WERI-Rb-1 (cell line): Measurements from ENCODE around the gene PRUNE1.
A peak's percentile ranks its signal among the peaks of the same experiment; 100 is the strongest.

Source experiments
- DNase-seq: peaks from one replicate; pipeline ENCODE4 v3.0.0-alpha.2; 2020
- H3K27ac ChIP-seq: fragments of 250-450 bp; sonication (Bioruptor Pico); 2 replicates; pipeline ENCODE4 v1.5.1; 2020; ENCODE audit warnings: mild to moderate bottlenecking, moderate library complexity
- H3K27me3 ChIP-seq: fragments of 250-450 bp; sonication (Bioruptor Pico); 2 replicates; pipeline ENCODE4 v1.5.1; 2021; ENCODE audit warnings: mild to moderate bottlenecking, low read depth, moderate library complexity; ENCODE audit not compliant: insufficient read depth, severe bottlenecking
- H3K36me3 ChIP-seq: fragments of 250-450 bp; sonication (Bioruptor Pico); 2 replicates; pipeline ENCODE4 v1.5.1; 2020; ENCODE audit warnings: mild to moderate bottlenecking, moderate library complexity
- H3K4me3 ChIP-seq: 2 replicates; pipeline ENCODE4 v1.5.1; 2011; ENCODE audit warnings: low read depth, mild to moderate bottlenecking, control low read depth, low read length
- H3K9me3 ChIP-seq: fragments of 250-450 bp; sonication (Bioruptor Pico); 2 replicates; pipeline ENCODE4 v1.5.1; 2021; ENCODE audit warnings: mild to moderate bottlenecking, moderate library complexity; ENCODE audit not compliant: severe bottlenecking
- TF ChIP-seq, protein P1 (sequence below): IDR thresholded peaks from 2 replicates; pipeline ENCODE4 v1.5.1; 2011; ENCODE audit warnings: low read depth, mild to moderate bottlenecking, control low read depth, inconsistent platforms, low read length

The PRUNE1 gene

DNA sequence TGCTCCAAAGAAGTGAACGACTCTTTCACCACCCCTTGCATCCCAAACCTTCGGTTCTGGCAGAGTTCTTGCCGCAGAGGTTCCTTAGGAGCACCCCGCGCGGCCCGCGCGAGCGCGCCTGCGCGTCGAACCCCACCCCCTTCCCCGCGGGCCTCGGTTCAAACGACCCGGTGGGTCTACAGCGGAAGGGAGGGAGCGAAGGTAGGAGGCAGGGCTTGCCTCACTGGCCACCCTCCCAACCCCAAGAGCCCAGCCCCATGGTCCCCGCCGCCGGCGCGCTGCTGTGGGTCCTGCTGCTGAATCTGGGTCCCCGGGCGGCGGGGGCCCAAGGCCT lies 39.3 kb downstream of the PRUNE1 start, which contains the start of gene C1orf56:
Gene C1orf56 (plus strand): TSS at position 161 of the 334 bp plus-strand sequence. CDS start 97 bp downstream, at position 258.
- TF ChIP-seq, protein P1, sequence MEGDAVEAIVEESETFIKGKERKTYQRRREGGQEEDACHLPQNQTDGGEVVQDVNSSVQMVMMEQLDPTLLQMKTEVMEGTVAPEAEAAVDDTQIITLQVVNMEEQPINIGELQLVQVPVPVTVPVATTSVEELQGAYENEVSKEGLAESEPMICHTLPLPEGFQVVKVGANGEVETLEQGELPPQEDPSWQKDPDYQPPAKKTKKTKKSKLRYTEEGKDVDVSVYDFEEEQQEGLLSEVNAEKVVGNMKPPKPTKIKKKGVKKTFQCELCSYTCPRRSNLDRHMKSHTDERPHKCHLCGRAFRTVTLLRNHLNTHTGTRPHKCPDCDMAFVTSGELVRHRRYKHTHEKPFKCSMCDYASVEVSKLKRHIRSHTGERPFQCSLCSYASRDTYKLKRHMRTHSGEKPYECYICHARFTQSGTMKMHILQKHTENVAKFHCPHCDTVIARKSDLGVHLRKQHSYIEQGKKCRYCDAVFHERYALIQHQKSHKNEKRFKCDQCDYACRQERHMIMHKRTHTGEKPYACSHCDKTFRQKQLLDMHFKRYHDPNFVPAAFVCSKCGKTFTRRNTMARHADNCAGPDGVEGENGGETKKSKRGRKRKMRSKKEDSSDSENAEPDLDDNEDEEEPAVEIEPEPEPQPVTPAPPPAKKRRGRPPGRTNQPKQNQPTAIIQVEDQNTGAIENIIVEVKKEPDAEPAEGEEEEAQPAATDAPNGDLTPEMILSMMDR = no peak
- peak; percentile 97 for DNase-seq
- H3K27ac ChIP-seq = peak within 1 kb of the TSS; percentile 87

DNA sequence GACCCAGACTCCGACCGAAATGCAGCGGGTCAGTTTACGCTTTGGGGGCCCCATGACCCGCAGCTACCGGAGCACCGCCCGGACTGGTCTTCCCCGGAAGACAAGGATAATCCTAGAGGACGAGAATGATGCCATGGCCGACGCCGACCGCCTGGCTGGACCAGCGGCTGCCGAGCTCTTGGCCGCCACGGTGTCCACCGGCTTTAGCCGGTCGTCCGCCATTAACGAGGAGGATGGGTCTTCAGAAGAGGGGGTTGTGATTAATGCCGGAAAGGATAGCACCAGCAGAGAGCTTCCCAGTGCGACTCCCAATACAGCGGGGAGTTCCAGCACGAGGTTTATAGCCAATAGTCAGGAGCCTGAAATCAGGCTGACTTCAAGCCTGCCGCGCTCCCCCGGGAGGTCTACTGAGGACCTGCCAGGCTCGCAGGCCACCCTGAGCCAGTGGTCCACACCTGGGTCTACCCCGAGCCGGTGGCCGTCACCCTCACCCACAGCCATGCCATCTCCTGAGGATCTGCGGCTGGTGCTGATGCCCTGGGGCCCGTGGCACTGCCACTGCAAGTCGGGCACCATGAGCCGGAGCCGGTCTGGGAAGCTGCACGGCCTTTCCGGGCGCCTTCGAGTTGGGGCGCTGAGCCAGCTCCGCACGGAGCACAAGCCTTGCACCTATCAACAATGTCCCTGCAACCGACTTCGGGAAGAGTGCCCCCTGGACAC lies 39.8 kb downstream of the PRUNE1 start:
- Histone ChIP-seq H3K36me3 (peaks cover 30% of the 10 kb centered on the region), H3K27ac (peak overlapping the region; percentile 87), H3K9me3 (no peaks in the 10 kb centered on the region), H3K27me3 (no peaks in the 10 kb centered on the region), H3K4me3 (peak overlapping the region; percentile 52)
- DNase-seq = peak; percentile 95
- TF ChIP-seq, protein P1 = peak; percentile 98

More for the DNA sequence above, 39.3 kb downstream of the PRUNE1 start, which contains the start of gene C1orf56:
- H3K36me3 ChIP-seq = peaks cover 25% of the 10 kb centered on the region
- H3K27me3 ChIP-seq = no peaks in the 10 kb centered on the region
- H3K9me3 ChIP-seq = no peaks in the 10 kb centered on the region
- H3K4me3 ChIP-seq = peak within 1 kb of the TSS; percentile 52

DNA sequence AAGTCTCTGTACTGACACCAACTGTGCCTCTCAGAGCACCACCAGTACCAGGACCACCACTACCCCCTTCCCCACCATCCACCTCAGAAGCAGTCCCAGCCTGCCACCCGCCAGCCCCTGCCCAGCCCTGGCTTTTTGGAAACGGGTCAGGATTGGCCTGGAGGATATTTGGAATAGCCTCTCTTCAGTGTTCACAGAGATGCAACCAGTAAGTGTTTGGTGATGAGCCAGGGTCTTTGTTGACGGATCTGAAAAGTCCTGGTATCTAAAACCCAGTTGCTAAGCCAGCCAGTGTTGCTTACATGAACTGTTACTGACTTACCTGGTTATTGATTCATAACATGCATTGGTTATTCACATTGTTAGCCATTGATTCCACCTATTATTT lies 40.4 kb downstream of the PRUNE1 start:
- peak overlapping the region; percentile 52 for H3K4me3 ChIP-seq
- no peaks in the 10 kb centered on the region for H3K9me3 ChIP-seq
- TF ChIP-seq, protein P1 = no peak
- no peaks in the 10 kb centered on the region for H3K27me3 ChIP-seq
- no peak overlapping the region for H3K27ac ChIP-seq
- peaks cover 36% of the 10 kb centered on the region for H3K36me3 ChIP-seq
- no peak for DNase-seq

DNA sequence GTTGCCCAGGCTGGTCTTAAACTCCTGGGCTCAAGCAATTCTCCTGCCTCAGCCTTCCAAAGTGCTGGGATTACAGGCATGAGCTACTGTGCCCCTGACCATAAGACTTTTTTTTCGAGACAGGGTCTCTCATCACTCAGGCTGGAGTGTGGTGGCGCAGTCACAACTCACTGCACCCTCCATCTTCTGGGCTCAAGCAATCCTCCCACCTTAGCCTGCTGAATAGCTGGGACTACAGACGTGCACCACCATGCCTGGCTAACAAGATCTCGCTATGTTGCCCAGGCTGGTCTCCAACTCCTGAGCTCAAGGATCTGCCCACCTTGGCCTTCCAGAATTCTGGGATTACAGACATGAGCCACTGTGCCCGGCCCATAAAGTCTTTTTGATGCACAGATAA lies 41.2 kb downstream of the PRUNE1 start:
- no peak for DNase-seq
- Histone ChIP-seq H3K4me3 (no peak overlapping the region), H3K9me3 (no peaks in the 10 kb centered on the region), H3K36me3 (peaks cover 44% of the 10 kb centered on the region), H3K27ac (no peak overlapping the region), H3K27me3 (no peaks in the 10 kb centered on the region)
- TF ChIP-seq, protein P1 = no peak

DNA sequence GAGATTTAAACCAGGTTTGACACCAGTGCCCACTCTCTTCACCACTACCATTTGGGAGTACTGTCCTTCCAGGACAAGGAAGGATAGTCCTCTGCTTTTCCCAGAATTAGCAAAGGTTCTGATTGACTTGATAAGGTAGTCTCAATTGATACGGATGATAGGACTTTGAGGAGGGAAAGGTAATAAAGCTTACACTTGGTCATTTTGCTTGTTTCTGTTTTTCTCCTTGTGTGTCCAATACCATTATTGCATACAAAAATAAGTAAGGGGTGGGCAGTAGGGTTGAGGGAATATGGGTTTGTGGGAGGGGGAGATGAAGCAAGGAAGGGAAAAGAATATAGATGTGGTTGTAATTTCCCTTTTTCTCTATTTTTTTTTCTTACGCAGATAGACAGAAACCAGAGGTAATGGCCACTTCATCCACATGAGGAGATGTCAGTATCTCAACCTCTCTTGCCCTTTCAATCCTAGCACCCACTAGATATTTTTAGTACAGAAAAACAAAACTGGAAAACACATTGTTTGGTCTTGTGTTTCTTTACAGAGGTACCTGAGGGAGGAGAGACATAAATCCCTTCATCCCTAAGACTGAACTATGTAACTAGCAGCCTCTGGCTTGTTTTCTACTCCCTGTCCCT lies 41.9 kb downstream of the PRUNE1 start:
- Histone ChIP-seq H3K27me3 (no peaks in the 10 kb centered on the region), H3K9me3 (no peaks in the 10 kb centered on the region), H3K4me3 (no peak overlapping the region), H3K36me3 (peaks cover 51% of the 10 kb centered on the region), H3K27ac (no peak overlapping the region)
- TF ChIP-seq, protein P1 = no peak
- no peak for DNase-seq
